ENCODE data around the gene ARHGEF9. TPM values are rescaled to one million over a fixed set of nuclear protein-coding genes. Genes with fewer than 3 reads are reported as not detected.

Gene ARHGEF9
- polyA plus RNA-seq, 1 of the 3 experiments (the other 2 are of a cell fraction), result 6.4 TPM

DNA sequence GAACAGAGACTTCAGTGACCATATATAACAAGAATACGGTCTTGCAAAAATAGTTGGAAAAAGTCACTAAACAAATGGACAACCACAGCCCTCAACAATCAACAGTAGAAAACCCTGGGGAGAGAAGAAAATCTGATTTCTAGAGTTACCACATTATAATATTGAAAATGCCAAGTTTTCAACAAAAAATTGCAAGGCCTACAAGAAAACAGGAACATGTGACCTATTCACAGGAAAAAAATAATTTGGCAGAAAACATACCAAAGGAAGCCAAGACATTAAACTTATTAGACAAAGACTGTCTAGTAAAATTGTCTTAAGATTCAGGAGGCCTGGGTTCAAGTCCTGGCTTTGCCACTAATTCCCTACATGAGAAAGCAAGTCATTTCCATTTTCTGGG is 64.7 kb downstream of the ARHGEF9 start:
- H3K9me2 ChIP-seq, result no peaks in the 10 kb centered on the region
- no peak overlapping the region for H2AFZ ChIP-seq (ENCODE audit: low read depth)
- no peak overlapping the region for H3K27ac ChIP-seq (ENCODE audit: low read depth in 2 of 2, low read length in 1 of 2)
- CTCF ChIA-PET, result no interaction called here
- no peaks in the 10 kb centered on the region for H3K27me3 ChIP-seq (ENCODE audit: insufficient read depth)
- H3K9ac ChIP-seq, result no peak overlapping the region
- TF ChIP-seq TEAD4 (IDR thresholded peaks at IDR 0.05; ENCODE audit: borderline replicate concordance, insufficient read depth) (no peak), NFIC (IDR thresholded peaks at IDR 0.05; ENCODE audit: borderline replicate concordance) (no peak), SIN3A (IDR thresholded peaks at IDR 0.05; ENCODE audit: borderline replicate concordance, low read depth, low read length) (no peak), RCOR1 (IDR thresholded peaks at IDR 0.05; ENCODE audit: low read length) (no peak), PBX3 (IDR thresholded peaks at IDR 0.05) (no peak), GATA2 (CRISPR knock-in tag; IDR thresholded peaks at IDR 0.05) (no peak), CHD2 (IDR thresholded peaks at IDR 0.05; ENCODE audit: low read length, partially characterized antibody) (no peak), EZH2phosphoT487 (IDR thresholded peaks at IDR 0.05; ENCODE audit: borderline replicate concordance, low read depth) (no peak), GABPA (IDR thresholded peaks at IDR 0.05; ENCODE audit: low read depth) (no peak), RFX5 (IDR thresholded peaks at IDR 0.05; ENCODE audit: low read length) (no peak), TAF1 (IDR thresholded peaks at IDR 0.05; ENCODE audit: borderline replicate concordance, low read depth, low read length) (no peak)
- TF ChIP-seq, protein P1, sequence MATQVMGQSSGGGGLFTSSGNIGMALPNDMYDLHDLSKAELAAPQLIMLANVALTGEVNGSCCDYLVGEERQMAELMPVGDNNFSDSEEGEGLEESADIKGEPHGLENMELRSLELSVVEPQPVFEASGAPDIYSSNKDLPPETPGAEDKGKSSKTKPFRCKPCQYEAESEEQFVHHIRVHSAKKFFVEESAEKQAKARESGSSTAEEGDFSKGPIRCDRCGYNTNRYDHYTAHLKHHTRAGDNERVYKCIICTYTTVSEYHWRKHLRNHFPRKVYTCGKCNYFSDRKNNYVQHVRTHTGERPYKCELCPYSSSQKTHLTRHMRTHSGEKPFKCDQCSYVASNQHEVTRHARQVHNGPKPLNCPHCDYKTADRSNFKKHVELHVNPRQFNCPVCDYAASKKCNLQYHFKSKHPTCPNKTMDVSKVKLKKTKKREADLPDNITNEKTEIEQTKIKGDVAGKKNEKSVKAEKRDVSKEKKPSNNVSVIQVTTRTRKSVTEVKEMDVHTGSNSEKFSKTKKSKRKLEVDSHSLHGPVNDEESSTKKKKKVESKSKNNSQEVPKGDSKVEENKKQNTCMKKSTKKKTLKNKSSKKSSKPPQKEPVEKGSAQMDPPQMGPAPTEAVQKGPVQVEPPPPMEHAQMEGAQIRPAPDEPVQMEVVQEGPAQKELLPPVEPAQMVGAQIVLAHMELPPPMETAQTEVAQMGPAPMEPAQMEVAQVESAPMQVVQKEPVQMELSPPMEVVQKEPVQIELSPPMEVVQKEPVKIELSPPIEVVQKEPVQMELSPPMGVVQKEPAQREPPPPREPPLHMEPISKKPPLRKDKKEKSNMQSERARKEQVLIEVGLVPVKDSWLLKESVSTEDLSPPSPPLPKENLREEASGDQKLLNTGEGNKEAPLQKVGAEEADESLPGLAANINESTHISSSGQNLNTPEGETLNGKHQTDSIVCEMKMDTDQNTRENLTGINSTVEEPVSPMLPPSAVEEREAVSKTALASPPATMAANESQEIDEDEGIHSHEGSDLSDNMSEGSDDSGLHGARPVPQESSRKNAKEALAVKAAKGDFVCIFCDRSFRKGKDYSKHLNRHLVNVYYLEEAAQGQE (IDR thresholded peaks at IDR 0.05; ENCODE audit: low read depth, low read length), result no peak
- TF ChIP-seq, protein P2, sequence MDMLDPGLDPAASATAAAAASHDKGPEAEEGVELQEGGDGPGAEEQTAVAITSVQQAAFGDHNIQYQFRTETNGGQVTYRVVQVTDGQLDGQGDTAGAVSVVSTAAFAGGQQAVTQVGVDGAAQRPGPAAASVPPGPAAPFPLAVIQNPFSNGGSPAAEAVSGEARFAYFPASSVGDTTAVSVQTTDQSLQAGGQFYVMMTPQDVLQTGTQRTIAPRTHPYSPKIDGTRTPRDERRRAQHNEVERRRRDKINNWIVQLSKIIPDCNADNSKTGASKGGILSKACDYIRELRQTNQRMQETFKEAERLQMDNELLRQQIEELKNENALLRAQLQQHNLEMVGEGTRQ (IDR thresholded peaks at IDR 0.05; ENCODE audit: borderline replicate concordance, low read depth, low read length), result no peak
- TF ChIP-seq, protein P3, sequence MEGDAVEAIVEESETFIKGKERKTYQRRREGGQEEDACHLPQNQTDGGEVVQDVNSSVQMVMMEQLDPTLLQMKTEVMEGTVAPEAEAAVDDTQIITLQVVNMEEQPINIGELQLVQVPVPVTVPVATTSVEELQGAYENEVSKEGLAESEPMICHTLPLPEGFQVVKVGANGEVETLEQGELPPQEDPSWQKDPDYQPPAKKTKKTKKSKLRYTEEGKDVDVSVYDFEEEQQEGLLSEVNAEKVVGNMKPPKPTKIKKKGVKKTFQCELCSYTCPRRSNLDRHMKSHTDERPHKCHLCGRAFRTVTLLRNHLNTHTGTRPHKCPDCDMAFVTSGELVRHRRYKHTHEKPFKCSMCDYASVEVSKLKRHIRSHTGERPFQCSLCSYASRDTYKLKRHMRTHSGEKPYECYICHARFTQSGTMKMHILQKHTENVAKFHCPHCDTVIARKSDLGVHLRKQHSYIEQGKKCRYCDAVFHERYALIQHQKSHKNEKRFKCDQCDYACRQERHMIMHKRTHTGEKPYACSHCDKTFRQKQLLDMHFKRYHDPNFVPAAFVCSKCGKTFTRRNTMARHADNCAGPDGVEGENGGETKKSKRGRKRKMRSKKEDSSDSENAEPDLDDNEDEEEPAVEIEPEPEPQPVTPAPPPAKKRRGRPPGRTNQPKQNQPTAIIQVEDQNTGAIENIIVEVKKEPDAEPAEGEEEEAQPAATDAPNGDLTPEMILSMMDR (IDR thresholded peaks at IDR 0.05), result no peak
- DNase-seq, result no peak
- no peaks in the 10 kb centered on the region for H3K79me2 ChIP-seq (ENCODE audit: insufficient read depth)
- no peaks in the 10 kb centered on the region for H3K36me3 ChIP-seq (replicated peaks in 1 of 2; ENCODE audit: control insufficient read depth in 1 of 2, insufficient read depth in 2 of 2, low read length in 1 of 2)
- H4K20me1 ChIP-seq (ENCODE audit: insufficient read depth), result no peaks in the 10 kb centered on the region
- no peaks in the 10 kb centered on the region for H3K4me1 ChIP-seq (ENCODE audit: control insufficient read depth in 1 of 2, insufficient read depth in 2 of 2, low read depth in 1 of 2, low read length in 1 of 2)
- no peak overlapping the region for H3K4me2 ChIP-seq
- POLR2A ChIA-PET, result no interaction called here
- WGBS (ENCODE audit: low lambda C conversion rate), result 56% methylated on average over 1 of the region's 1 CpG
- H3F3A ChIP-seq (replicated peaks; ENCODE audit: insufficient read depth), result no peaks in the 10 kb centered on the region
- no peak overlapping the region for H3K4me3 ChIP-seq (ENCODE audit: low read depth in 2 of 2, low read length in 1 of 2)
- no peaks in the 10 kb centered on the region for H3K9me3 ChIP-seq
